ENCODE results near the gene THTPA. TPM values are rescaled to one million over a fixed set of nuclear protein-coding genes. Genes with fewer than 3 reads are reported as not detected.
A peak's percentile ranks its signal among the peaks of the same experiment; 100 is the strongest.

Gene THTPA
- total RNA-seq, 1 donor from 2014 or later = 6.9 TPM

GRCh38 chr14:23567186-23568020 is 11.3 kb downstream of the THTPA start, which contains the start of gene AP1G2:
TSS of gene AP1G2 (minus strand) at chr14:23567791. CDS start at chr14:23567314, 477 bp downstream.
- H3K4me3 Mint-ChIP-seq (ENCODE audit: unreplicated experiment) = peak within 1 kb of the TSS; percentile 97
- H3K4me1 Mint-ChIP-seq (ENCODE audit: unreplicated experiment) = peaks cover 36% of the 10 kb centered on the region
- peaks cover 19% of the 10 kb centered on the region for H3K36me3 Mint-ChIP-seq (ENCODE audit: low read depth, unreplicated experiment)
- H3K27ac Mint-ChIP-seq (ENCODE audit: unreplicated experiment) = peak within 1 kb of the TSS; percentile 83
- H3K9me3 Mint-ChIP-seq (ENCODE audit: unreplicated experiment) = no peaks in the 10 kb centered on the region
- TF ChIP-seq CTCF (IDR thresholded peaks at IDR 0.05; ENCODE audit: unreplicated experiment) = no peak
- peaks cover 18% of the 10 kb centered on the region for H3K27me3 Mint-ChIP-seq (ENCODE audit: unreplicated experiment)
- peak; percentile 84 for DNase-seq (ENCODE audit: low spot score)

- Mint-ChIP-seq H3K4me1 (ENCODE audit: unreplicated experiment) (peaks cover 43% of the 10 kb centered on the region), H3K36me3 (ENCODE audit: low read depth, unreplicated experiment) (peaks cover 16% of the 10 kb centered on the region), H3K27me3 (ENCODE audit: unreplicated experiment) (peaks cover 21% of the 10 kb centered on the region), H3K4me3 (ENCODE audit: unreplicated experiment) (peak overlapping the region; percentile 97), H3K9me3 (ENCODE audit: unreplicated experiment) (no peaks in the 10 kb centered on the region), H3K27ac (ENCODE audit: unreplicated experiment) (peak overlapping the region; percentile 31)
- DNase-seq (ENCODE audit: low spot score) = no peak
- TF ChIP-seq CTCF (IDR thresholded peaks at IDR 0.05; ENCODE audit: unreplicated experiment) = no peak
These were observed 12.0 kb downstream of the THTPA start for GRCh38 chr14:23568021-23568599.

GRCh38 chr14:23568600-23569331 is 12.7 kb downstream of the THTPA start:
- Mint-ChIP-seq H3K4me3 (ENCODE audit: unreplicated experiment) (peak overlapping the region; percentile 74), H3K27me3 (ENCODE audit: unreplicated experiment) (peaks cover 23% of the 10 kb centered on the region), H3K36me3 (ENCODE audit: low read depth, unreplicated experiment) (peaks cover 15% of the 10 kb centered on the region), H3K9me3 (ENCODE audit: unreplicated experiment) (no peaks in the 10 kb centered on the region), H3K27ac (ENCODE audit: unreplicated experiment) (peak overlapping the region; percentile 31), H3K4me1 (ENCODE audit: unreplicated experiment) (peaks cover 48% of the 10 kb centered on the region)
- peak; percentile 43 for TF ChIP-seq CTCF (IDR thresholded peaks at IDR 0.05; ENCODE audit: unreplicated experiment)
- DNase-seq (ENCODE audit: low spot score) = peak; percentile 69

GRCh38 chr14:23569443-23570151 is 13.5 kb downstream of the THTPA start:
- Mint-ChIP-seq H3K9me3 (ENCODE audit: unreplicated experiment) (no peaks in the 10 kb centered on the region), H3K27ac (ENCODE audit: unreplicated experiment) (no peak overlapping the region), H3K36me3 (ENCODE audit: low read depth, unreplicated experiment) (peaks cover 10% of the 10 kb centered on the region), H3K4me3 (ENCODE audit: unreplicated experiment) (peak overlapping the region; percentile 42), H3K4me1 (ENCODE audit: unreplicated experiment) (peaks cover 49% of the 10 kb centered on the region), H3K27me3 (ENCODE audit: unreplicated experiment) (peaks cover 23% of the 10 kb centered on the region)
- no peak for TF ChIP-seq CTCF (IDR thresholded peaks at IDR 0.05; ENCODE audit: unreplicated experiment)
- DNase-seq (ENCODE audit: low spot score) = no peak
